ENCODE measurements around the gene SLC35A4. TPM values are rescaled to one million over a fixed set of nuclear protein-coding genes. Genes with fewer than 3 reads are reported as not detected.
"Not testable (repeated sequence)": the region's sequence is repeated elsewhere in the genome, so short reads cannot be mapped to it uniquely, and the experiment has no call there.

Gene SLC35A4
- total RNA-seq, 1 donor from 2014 or later: 50.7 TPM

GRCh38 chr5:140587495-140587894 lies 22.9 kb downstream of the SLC35A4 start:
- H3K27me3 Mint-ChIP-seq (ENCODE audit: unreplicated experiment): no peaks in the 10 kb centered on the region
- H3K36me3 Mint-ChIP-seq (ENCODE audit: unreplicated experiment): no peaks in the 10 kb centered on the region
- no peak for DNase-seq
- peaks cover 2% of the 10 kb centered on the region for H3K9me3 Mint-ChIP-seq (ENCODE audit: unreplicated experiment)
- no peaks in the 10 kb centered on the region for H3K4me1 Mint-ChIP-seq (ENCODE audit: low read depth, unreplicated experiment)
- TF ChIP-seq, protein P1, sequence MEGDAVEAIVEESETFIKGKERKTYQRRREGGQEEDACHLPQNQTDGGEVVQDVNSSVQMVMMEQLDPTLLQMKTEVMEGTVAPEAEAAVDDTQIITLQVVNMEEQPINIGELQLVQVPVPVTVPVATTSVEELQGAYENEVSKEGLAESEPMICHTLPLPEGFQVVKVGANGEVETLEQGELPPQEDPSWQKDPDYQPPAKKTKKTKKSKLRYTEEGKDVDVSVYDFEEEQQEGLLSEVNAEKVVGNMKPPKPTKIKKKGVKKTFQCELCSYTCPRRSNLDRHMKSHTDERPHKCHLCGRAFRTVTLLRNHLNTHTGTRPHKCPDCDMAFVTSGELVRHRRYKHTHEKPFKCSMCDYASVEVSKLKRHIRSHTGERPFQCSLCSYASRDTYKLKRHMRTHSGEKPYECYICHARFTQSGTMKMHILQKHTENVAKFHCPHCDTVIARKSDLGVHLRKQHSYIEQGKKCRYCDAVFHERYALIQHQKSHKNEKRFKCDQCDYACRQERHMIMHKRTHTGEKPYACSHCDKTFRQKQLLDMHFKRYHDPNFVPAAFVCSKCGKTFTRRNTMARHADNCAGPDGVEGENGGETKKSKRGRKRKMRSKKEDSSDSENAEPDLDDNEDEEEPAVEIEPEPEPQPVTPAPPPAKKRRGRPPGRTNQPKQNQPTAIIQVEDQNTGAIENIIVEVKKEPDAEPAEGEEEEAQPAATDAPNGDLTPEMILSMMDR (IDR thresholded peaks at IDR 0.05; ENCODE audit: partially characterized antibody, unreplicated experiment): no peak
- H3K27ac Mint-ChIP-seq (ENCODE audit: unreplicated experiment): no peak overlapping the region
- no peak overlapping the region for H3K4me3 Mint-ChIP-seq (ENCODE audit: unreplicated experiment)

DNA sequence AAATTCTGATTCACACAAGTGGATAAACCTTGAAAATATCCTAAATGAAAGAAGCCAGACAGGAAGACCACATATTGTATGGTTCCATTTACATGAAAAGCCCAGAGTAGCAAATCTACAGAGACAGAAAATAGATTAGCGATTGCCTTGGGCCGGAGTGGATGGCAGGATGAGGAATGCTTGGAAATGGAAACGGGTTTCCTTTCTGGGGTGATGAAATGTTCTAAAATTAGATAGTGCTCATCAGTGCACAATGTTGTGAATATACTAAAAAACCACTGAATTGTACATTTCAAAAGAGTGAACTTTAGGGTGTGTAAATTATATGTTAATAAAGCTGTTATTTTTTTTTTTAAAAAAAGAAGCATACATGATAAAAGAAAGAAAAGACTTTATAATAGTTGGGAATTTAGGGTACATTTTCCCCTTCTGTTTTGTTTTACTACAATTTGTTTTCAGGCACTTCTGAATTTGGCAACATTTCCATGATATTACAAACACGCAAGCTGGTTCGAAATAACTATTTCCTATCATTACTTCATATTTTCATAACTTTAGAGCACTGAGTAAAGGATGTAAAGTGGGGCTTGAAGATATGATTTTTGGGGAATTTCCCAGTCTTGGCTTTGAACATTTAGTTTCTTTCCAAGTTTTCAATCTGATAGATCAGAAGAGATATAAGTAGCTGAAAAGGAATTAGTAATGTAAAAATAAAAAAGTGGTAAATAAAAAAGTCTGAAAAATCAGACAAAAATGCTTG lies 23.9 kb downstream of the SLC35A4 start:
- Mint-ChIP-seq H3K9me3 (ENCODE audit: unreplicated experiment) (peaks cover under 1% of the 10 kb centered on the region), H3K27ac (ENCODE audit: unreplicated experiment) (no peak overlapping the region), H3K4me1 (ENCODE audit: low read depth, unreplicated experiment) (no peaks in the 10 kb centered on the region), H3K36me3 (ENCODE audit: unreplicated experiment) (no peaks in the 10 kb centered on the region), H3K4me3 (ENCODE audit: unreplicated experiment) (no peak overlapping the region), H3K27me3 (ENCODE audit: unreplicated experiment) (no peaks in the 10 kb centered on the region)
- DNase-seq: no peak
- TF ChIP-seq, protein P1 (IDR thresholded peaks at IDR 0.05; ENCODE audit: partially characterized antibody, unreplicated experiment): no peak

- Mint-ChIP-seq H3K27me3 (ENCODE audit: unreplicated experiment) (no peaks in the 10 kb centered on the region), H3K36me3 (ENCODE audit: unreplicated experiment) (no peaks in the 10 kb centered on the region), H3K27ac (ENCODE audit: unreplicated experiment) (no peak overlapping the region), H3K4me1 (ENCODE audit: low read depth, unreplicated experiment) (no peaks in the 10 kb centered on the region), H3K4me3 (ENCODE audit: unreplicated experiment) (no peak overlapping the region), H3K9me3 (ENCODE audit: unreplicated experiment) (no peaks in the 10 kb centered on the region)
- no peak for DNase-seq
- TF ChIP-seq, protein P1 (IDR thresholded peaks at IDR 0.05; ENCODE audit: partially characterized antibody, unreplicated experiment): no peak
Observed at GRCh38 chr5:140590861-140591260, 26.2 kb downstream of the SLC35A4 start.

- no peak overlapping the region for H3K27ac Mint-ChIP-seq (ENCODE audit: unreplicated experiment)
- no peaks in the 10 kb centered on the region for H3K4me1 Mint-ChIP-seq (ENCODE audit: low read depth, unreplicated experiment)
- TF ChIP-seq, protein P1 (IDR thresholded peaks at IDR 0.05; ENCODE audit: partially characterized antibody, unreplicated experiment): no peak
- no peak overlapping the region for H3K4me3 Mint-ChIP-seq (ENCODE audit: unreplicated experiment)
- H3K36me3 Mint-ChIP-seq (ENCODE audit: unreplicated experiment): no peaks in the 10 kb centered on the region
- H3K9me3 Mint-ChIP-seq (ENCODE audit: unreplicated experiment): no peaks in the 10 kb centered on the region
- no peaks in the 10 kb centered on the region for H3K27me3 Mint-ChIP-seq (ENCODE audit: unreplicated experiment)
- no peak for DNase-seq
Observed at GRCh38 chr5:140591747-140592372, 27.2 kb downstream of the SLC35A4 start.

GRCh38 chr5:140593070-140593469 lies 28.4 kb downstream of the SLC35A4 start:
- not testable (repeated sequence) for H3K27ac Mint-ChIP-seq (ENCODE audit: unreplicated experiment); H3K4me1 Mint-ChIP-seq (ENCODE audit: low read depth, unreplicated experiment); H3K9me3 Mint-ChIP-seq (ENCODE audit: unreplicated experiment); H3K27me3 Mint-ChIP-seq (ENCODE audit: unreplicated experiment); H3K4me3 Mint-ChIP-seq (ENCODE audit: unreplicated experiment); DNase-seq; H3K36me3 Mint-ChIP-seq (ENCODE audit: unreplicated experiment)

All from glutamatergic neuron (in vitro differentiated cells).